NOMO-1 (cell line): ENCODE data around the gene LIMCH1.

Experiments used
- DNase-seq, 2 experiments: peaks; one replicate each; lab custom pipeline; 2025; ENCODE audit not compliant: unreplicated experiment in 2 of 2; lab: John Stamatoyannopoulos, UW

Gene LIMCH1

GRCh38 chr4:41559940-41560516, 22.1 kb downstream of the LIMCH1 start:
- no peak for DNase-seq

GRCh38 chr4:41561244-41561643, 23.3 kb downstream of the LIMCH1 start:
- no peak for DNase-seq

GRCh38 chr4:41567186-41567585, 29.2 kb downstream of the LIMCH1 start:
- DNase-seq, result no peak

GRCh38 chr4:41568363-41568762, 30.4 kb downstream of the LIMCH1 start:
- no peak for DNase-seq

GRCh38 chr4:41569961-41570360, 32.0 kb downstream of the LIMCH1 start:
- no peak for DNase-seq

- DNase-seq, result no peak
These were observed 33.5 kb downstream of the LIMCH1 start for GRCh38 chr4:41571422-41571821.

GRCh38 chr4:41572516-41572915, 34.6 kb downstream of the LIMCH1 start:
- no peak for DNase-seq

- no peak for DNase-seq
These were observed 35.0 kb downstream of the LIMCH1 start for GRCh38 chr4:41572956-41573355.

- DNase-seq, result no peak
These were observed 35.6 kb downstream of the LIMCH1 start for GRCh38 chr4:41573502-41574001.

- DNase-seq, result no peak
These were observed 37.2 kb downstream of the LIMCH1 start for GRCh38 chr4:41575207-41575606.

- no peak for DNase-seq
These were observed 37.7 kb downstream of the LIMCH1 start for GRCh38 chr4:41575665-41576064.

- no peak for DNase-seq
These were observed 41.1 kb downstream of the LIMCH1 start for GRCh38 chr4:41579043-41579442.

GRCh38 chr4:41579526-41579925, 41.6 kb downstream of the LIMCH1 start:
- no peak for DNase-seq

GRCh38 chr4:41580007-41580406, 42.0 kb downstream of the LIMCH1 start:
- no peak for DNase-seq

GRCh38 chr4:41586675-41587225, 48.8 kb downstream of the LIMCH1 start:
- DNase-seq, result no peak

- no peak for DNase-seq
These were observed 49.3 kb downstream of the LIMCH1 start for GRCh38 chr4:41587286-41587685.

- no peak for DNase-seq
These were observed 52.6 kb downstream of the LIMCH1 start for GRCh38 chr4:41590591-41590990.

GRCh38 chr4:41594432-41594831, 56.5 kb downstream of the LIMCH1 start:
- DNase-seq, result no peak

GRCh38 chr4:41597494-41597893, 59.5 kb downstream of the LIMCH1 start:
- no peak for DNase-seq

- no peak for DNase-seq
These were observed 60.6 kb downstream of the LIMCH1 start for GRCh38 chr4:41598580-41598979.

- no peak for DNase-seq
These were observed 61.3 kb downstream of the LIMCH1 start for GRCh38 chr4:41599192-41599786.

GRCh38 chr4:41600243-41600912, 62.4 kb downstream of the LIMCH1 start:
- DNase-seq, result no peak
